Panc1 (cell line): Measurements from ENCODE around the gene CEP290. TPM values are rescaled to one million over a fixed set of nuclear protein-coding genes. Genes with fewer than 3 reads are reported as not detected.

Experiments used
- ATAC-seq: fragments of 200-7000 bp; cut with Tn5 transposase; 2 replicates; pipeline ENCODE4 v1.9.1; 2020; ENCODE audit warnings: mild to moderate bottlenecking, moderate library complexity
- BruUV-seq: library from RNA; stranded (reverse); fragments of 400-500 nt; replicated peaks from 2 replicates; lab custom pipeline; 2021; lab: Mats Ljungman, UMichigan
- CTCF ChIA-PET: fragments of 300-600 bp; sonication (Branson Sonifier 250); formaldehyde crosslinking; loops from one replicate; lab custom pipeline; 2022; ENCODE audit warnings: antibody characterized with exemption; lab: Charles Lee
- POLR2A ChIA-PET: fragments of 300-600 bp; sonication (Branson Sonifier 250); formaldehyde crosslinking; loops from one replicate; lab custom pipeline; 2022; ENCODE audit warnings: antibody characterized with exemption; lab: Charles Lee
- DNase-seq: peaks from one replicate; pipeline ENCODE4 v3.0.0-alpha.2; 2010; ENCODE audit warnings: low read depth, low spot score
- H3K27ac ChIP-seq: 2 replicates; pipeline ENCODE4 v1.5.1; 2011; ENCODE audit warnings: mild to moderate bottlenecking, low read length, inconsistent platforms
- H3K27me3 ChIP-seq: fragments of 200-500 bp; sonication (Bioruptor generic); 2 replicates; pipeline ENCODE4 v1.6.0; 2014; ENCODE audit warnings: low read length, inconsistent platforms; ENCODE audit not compliant: control insufficient read depth, insufficient read depth
- H3K36me3 ChIP-seq: fragments of 200-500 bp; sonication (Bioruptor generic); 2 replicates; pipeline ENCODE4 v1.5.1; 2014; ENCODE audit warnings: inconsistent platforms, mild to moderate bottlenecking, low read length, moderate library complexity; ENCODE audit not compliant: control insufficient read depth, insufficient read depth
- H3K4me1 ChIP-seq: 2 replicates; pipeline ENCODE4 v1.5.1; 2011; ENCODE audit warnings: inconsistent platforms, mild to moderate bottlenecking, low read length, moderate library complexity; ENCODE audit not compliant: control insufficient read depth, insufficient read depth
- H3K4me3 ChIP-seq, 2 experiments: 2 replicates each; pipeline ENCODE4 v1.5.1; 2011 to 2012; ENCODE audit warnings: low read depth in 2 of 2, low read length in 2 of 2, mild to moderate bottlenecking in 2 of 2, inconsistent platforms in 1 of 2, moderate library complexity in 1 of 2
- H3K9me3 ChIP-seq: fragments of 200-500 bp; sonication (Bioruptor generic); 2 replicates; pipeline ENCODE4 v1.5.1; 2014; ENCODE audit warnings: low read depth, mild to moderate bottlenecking, inconsistent platforms, low read length, moderate library complexity; ENCODE audit not compliant: control insufficient read depth, insufficient read depth
- CTCF ChIP-seq: fragments of 450-650 bp; IDR thresholded peaks from 2 replicates; pipeline ENCODE4 v1.5.1; 2017; ENCODE audit warnings: mild to moderate bottlenecking
- POLR2AphosphoS5 ChIP-seq: IDR thresholded peaks from 2 replicates; pipeline ENCODE4 v1.6.1; 2012; ENCODE audit warnings: mild to moderate bottlenecking, low read depth, low read length, moderate library complexity
- REST ChIP-seq, 2 experiments: IDR thresholded peaks; 2 replicates each; pipeline ENCODE4 v1.6.1; 2011 to 2012; ENCODE audit warnings: low read depth in 2 of 2, control low read depth in 1 of 2, low read length in 1 of 2, mild to moderate bottlenecking in 1 of 2, moderate library complexity in 1 of 2; ENCODE audit not compliant: insufficient read depth in 1 of 2
- SIN3A ChIP-seq: IDR thresholded peaks from 2 replicates; pipeline ENCODE4 v1.6.1; 2012; ENCODE audit warnings: low read depth, mild to moderate bottlenecking, low read length, moderate library complexity, borderline replicate concordance; ENCODE audit not compliant: insufficient read depth
- TCF7L2 ChIP-seq: IDR thresholded peaks from 2 replicates; pipeline ENCODE4 v1.6.1; 2011; ENCODE audit warnings: mild to moderate bottlenecking, low read depth, low read length, inconsistent platforms
- in situ Hi-C: cut with HindIII; loops from 2 replicates; pipeline ENCODE4 v1.10.0; 2016; ENCODE audit warnings: low sequenced_read_pairs, low pct_unique_long_range_greater_than_20kb
- intact Hi-C: fragments of 100-400 bp; cut with micrococcal nuclease; formaldehyde crosslinking; loops from one replicate; pipeline ENCODE4 v1.10.0; 2022; ENCODE audit not compliant: unreplicated experiment
- total RNA-seq: library from RNA; stranded (reverse); gene quantifications from one replicate; pipeline ENCODE4 v1.2.1, GENCODE V29; 2021; ENCODE audit not compliant: unreplicated experiment

The CEP290 gene
- total RNA-seq, 1 experiment from 2014 or later, result 14.6 TPM

GRCh38 chr12:88011755-88012154 lies 130.1 kb downstream of the CEP290 start:
- H3K27me3 ChIP-seq, result no peaks in the 10 kb centered on the region
- ATAC-seq (no peak), DNase-seq (no peak)
- no peak overlapping the region for H3K27ac ChIP-seq
- ChIA-PET CTCF (no interaction called here), POLR2A (no interaction called here)
- TF ChIP-seq TCF7L2 (no peak), CTCF (no peak), SIN3A (no peak), POLR2AphosphoS5 (no peak), REST (IDR thresholded peaks at IDR 0.05; ENCODE audit: insufficient read depth in 1 of 2, low read depth in 2 of 2, low read length in 1 of 2) (no peak)
- in situ Hi-C loops, result no loop called here
- no peaks in the 10 kb centered on the region for H3K4me1 ChIP-seq
- no peak overlapping the region for H3K4me3 ChIP-seq
- intact Hi-C loops, result no loop called here
- no peaks in the 10 kb centered on the region for H3K36me3 ChIP-seq
- no TSS peak for BruUV-seq
- no peaks in the 10 kb centered on the region for H3K9me3 ChIP-seq

GRCh38 chr12:88006351-88006750 lies 135.5 kb downstream of the CEP290 start:
- H3K4me1 ChIP-seq, result no peaks in the 10 kb centered on the region
- BruUV-seq, result no TSS peak
- ATAC-seq, result no peak
- intact Hi-C loops (no loop called here), in situ Hi-C loops (no loop called here)
- TF ChIP-seq REST (IDR thresholded peaks at IDR 0.05; ENCODE audit: insufficient read depth in 1 of 2, low read depth in 2 of 2, low read length in 1 of 2), result no peak
- no peak for TF ChIP-seq SIN3A
- no peak overlapping the region for H3K4me3 ChIP-seq
- no peaks in the 10 kb centered on the region for H3K36me3 ChIP-seq
- POLR2A ChIA-PET, result interaction anchor here (0.7 kb wide), 1 partner anchor 631 kb away, joined by 5 read pairs; no protein-coding TSS in a partner anchor
- no peak for DNase-seq
- CTCF ChIA-PET, result no interaction called here
- peaks cover 5% of the 10 kb centered on the region; the same call in 1 of the 2 replicates for H3K9me3 ChIP-seq
- no peak overlapping the region for H3K27ac ChIP-seq
- no peaks in the 10 kb centered on the region for H3K27me3 ChIP-seq
